BJ (cell line): ENCODE results near the gene FAT3. TPM values are rescaled to one million over a fixed set of nuclear protein-coding genes. Genes with fewer than 3 reads are reported as not detected.

ENCODE experiments used
- CTCF ChIA-PET: fragments of 350-600 bp; formaldehyde crosslinking; extraction: SDS; loops from one replicate; lab custom pipeline; 2021; ENCODE audit warnings: antibody characterized with exemption, inconsistent platforms; lab: Yijun Ruan, JAX
- POLR2A ChIA-PET: fragments of 300-600 bp; sonication (Branson Sonifier 250); formaldehyde crosslinking; extraction: SDS; loops from one replicate; lab custom pipeline; 2021; ENCODE audit warnings: antibody characterized with exemption; lab: Charles Lee
- DNase-seq: peaks from one replicate; pipeline ENCODE4 v3.0.0-alpha.2; 2011; ENCODE audit warnings: low read depth
- H3K27me3 ChIP-seq: 2 replicates; pipeline ENCODE4 v1.6.0; 2011; ENCODE audit warnings: low read length; ENCODE audit not compliant: control insufficient read depth, insufficient read depth
- H3K36me3 ChIP-seq: 2 replicates; pipeline ENCODE4 v1.5.1; 2011; ENCODE audit warnings: low read length; ENCODE audit not compliant: control insufficient read depth, insufficient read depth
- H3K4me3 ChIP-seq: 2 replicates; pipeline ENCODE4 v1.5.1; 2011; ENCODE audit warnings: low read depth, mild to moderate bottlenecking, control low read depth, low read length
- CTCF ChIP-seq: IDR thresholded peaks from 2 replicates; pipeline ENCODE4 v1.5.1; 2011; ENCODE audit warnings: low read depth, mild to moderate bottlenecking, control low read depth, inconsistent platforms, low read length, moderate library complexity; ENCODE audit not compliant: insufficient read depth
- polyA plus RNA-seq: library from polyadenylated mRNA; depleted of rRNA; stranded (reverse); fragments of >200 nt; gene quantifications from 2 replicates; pipeline ENCODE4 v1.2.3, GENCODE V29; 2011

Gene FAT3
- polyA plus RNA-seq, 1 experiment: 0.53 TPM

GRCh38 chr11:92227230-92227814, 2.7 kb downstream of the FAT3 start:
- Histone ChIP-seq H3K4me3 (no peak overlapping the region), H3K36me3 (no peaks in the 10 kb centered on the region), H3K27me3 (peaks cover 23% of the 10 kb centered on the region)
- ChIA-PET CTCF (interaction anchor here (1.2 kb wide), 1 partner anchor 26 kb away, joined by 6 read pairs; no protein-coding TSS in a partner anchor), POLR2A (no interaction called here)
- no peak for TF ChIP-seq CTCF
- no peak for DNase-seq

- ChIA-PET CTCF (no interaction called here), POLR2A (no interaction called here)
- Histone ChIP-seq H3K4me3 (no peak overlapping the region), H3K27me3 (peaks cover 21% of the 10 kb centered on the region), H3K36me3 (no peaks in the 10 kb centered on the region)
- no peak for DNase-seq
- no peak for TF ChIP-seq CTCF
These were observed 3.6 kb downstream of the FAT3 start for GRCh38 chr11:92227959-92228935.

GRCh38 chr11:92236856-92237255, 12.2 kb downstream of the FAT3 start:
- H3K27me3 ChIP-seq: no peaks in the 10 kb centered on the region
- ChIA-PET POLR2A (no interaction called here), CTCF (no interaction called here)
- no peak for DNase-seq
- TF ChIP-seq CTCF: no peak
- no peak overlapping the region for H3K4me3 ChIP-seq
- H3K36me3 ChIP-seq: no peaks in the 10 kb centered on the region

DNA sequence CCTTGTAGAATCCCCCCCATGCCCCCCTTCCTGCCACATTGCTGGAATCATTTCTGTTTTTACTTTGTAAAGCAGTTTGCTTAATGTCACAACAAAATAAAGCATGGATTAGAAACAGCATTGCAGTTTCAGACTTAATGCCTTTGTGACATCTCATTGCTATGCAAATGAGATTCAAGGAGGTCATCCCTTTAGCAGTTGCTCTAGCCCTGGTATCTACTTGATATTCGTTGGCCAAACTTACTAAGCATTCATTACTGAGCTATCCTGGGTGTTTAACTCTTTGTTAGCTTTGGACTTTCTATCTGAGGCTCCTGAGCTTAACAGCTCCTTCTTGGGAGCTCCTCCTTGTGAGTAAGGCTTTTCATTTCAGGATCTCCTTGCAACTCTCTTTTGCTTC, 16.3 kb downstream of the FAT3 start:
- H3K27me3 ChIP-seq: no peaks in the 10 kb centered on the region
- CTCF ChIA-PET: no interaction called here
- H3K36me3 ChIP-seq: no peaks in the 10 kb centered on the region
- no peak overlapping the region for H3K4me3 ChIP-seq
- no peak for TF ChIP-seq CTCF
- POLR2A ChIA-PET: no interaction called here
- DNase-seq: no peak

DNA sequence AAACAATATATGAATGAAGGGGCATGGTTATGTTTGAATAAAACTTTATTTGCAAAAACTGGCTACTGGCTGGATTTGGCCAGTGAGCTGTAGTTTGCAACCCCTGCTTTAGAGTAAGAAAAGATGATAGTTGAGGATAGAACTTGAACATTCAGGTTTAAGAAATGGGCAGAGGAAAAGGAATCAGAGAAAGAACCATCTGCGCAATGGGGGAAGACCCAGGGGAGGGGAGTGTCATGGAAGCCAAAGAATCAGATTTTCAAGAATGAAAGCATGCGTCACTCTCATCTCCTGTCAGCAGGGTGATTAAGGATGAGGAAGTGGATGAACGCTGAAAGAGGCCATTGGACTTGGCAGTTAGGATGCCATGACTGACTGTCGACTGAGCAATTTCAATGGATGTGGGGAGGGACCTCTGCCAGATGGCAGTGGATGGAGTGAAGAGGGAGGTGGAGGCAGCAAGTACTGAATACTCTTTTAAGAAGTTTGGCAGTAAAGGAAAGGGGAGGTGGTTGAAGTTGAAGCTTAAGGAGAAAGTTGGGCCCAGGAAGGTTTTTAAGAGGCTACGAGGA, 21.2 kb downstream of the FAT3 start:
- Histone ChIP-seq H3K4me3 (no peak overlapping the region), H3K27me3 (no peaks in the 10 kb centered on the region), H3K36me3 (no peaks in the 10 kb centered on the region)
- no peak for TF ChIP-seq CTCF
- POLR2A ChIA-PET: no interaction called here
- DNase-seq: no peak
- CTCF ChIA-PET: interaction anchor here (0.7 kb wide), 1 partner anchor 34 kb away, joined by 3 read pairs; no protein-coding TSS in a partner anchor
